GM19463 (cell line): ENCODE data around the gene OTOA.
"Not testable (repeated sequence)": the region's sequence is repeated elsewhere in the genome, so short reads cannot be mapped to it uniquely, and the experiment has no call there.

Experiments used
- ATAC-seq: cut with Tn5 transposase; IDR thresholded peaks from one replicate; pipeline ENCODE4 v1.9.1; 2021; ENCODE audit warnings: mild to moderate bottlenecking, moderate library complexity; ENCODE audit not compliant: unreplicated experiment

OTOA gene

DNA sequence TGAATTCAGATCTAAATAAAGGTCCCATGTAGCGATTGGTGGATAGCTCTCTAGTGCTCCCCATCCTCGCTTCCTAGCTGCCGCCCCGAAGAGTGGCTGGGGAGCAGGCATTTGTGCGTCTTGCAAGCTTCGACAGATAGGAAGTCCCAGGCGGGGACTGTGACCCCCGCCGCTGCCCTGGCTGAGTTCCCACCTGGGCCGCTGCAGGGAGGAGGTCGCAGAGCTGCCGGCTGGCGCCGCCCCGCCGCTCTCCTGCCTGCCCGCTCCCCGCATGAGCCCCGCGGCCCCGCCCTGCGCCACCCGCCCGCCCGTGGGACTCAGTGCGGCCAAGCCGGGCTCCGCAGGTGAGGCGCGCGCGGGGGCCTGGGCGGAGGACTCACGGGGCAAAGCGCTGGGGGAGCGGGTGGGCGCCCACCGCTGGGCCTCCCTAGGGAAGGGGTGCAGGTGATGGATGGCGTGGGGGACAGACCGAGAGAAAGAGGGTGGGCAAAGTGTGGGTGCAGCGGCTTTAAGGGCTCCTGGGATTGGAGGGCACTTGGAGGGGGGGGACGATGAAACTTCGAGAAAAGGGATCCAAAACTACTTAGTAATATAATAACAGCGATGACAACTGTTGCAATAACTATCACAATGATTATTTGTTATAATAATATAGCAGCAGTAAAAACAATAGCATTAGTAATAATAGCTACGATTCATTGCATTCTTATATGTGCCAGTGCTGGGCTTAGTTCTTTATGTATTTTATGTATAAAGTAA lies at the start of gene OTOA:
TSS of gene OTOA (plus strand) at position 80 of the 759 bp plus-strand sequence. CDS start 14,547 bp downstream, outside the sequence.
- ATAC-seq, result no peak

DNA sequence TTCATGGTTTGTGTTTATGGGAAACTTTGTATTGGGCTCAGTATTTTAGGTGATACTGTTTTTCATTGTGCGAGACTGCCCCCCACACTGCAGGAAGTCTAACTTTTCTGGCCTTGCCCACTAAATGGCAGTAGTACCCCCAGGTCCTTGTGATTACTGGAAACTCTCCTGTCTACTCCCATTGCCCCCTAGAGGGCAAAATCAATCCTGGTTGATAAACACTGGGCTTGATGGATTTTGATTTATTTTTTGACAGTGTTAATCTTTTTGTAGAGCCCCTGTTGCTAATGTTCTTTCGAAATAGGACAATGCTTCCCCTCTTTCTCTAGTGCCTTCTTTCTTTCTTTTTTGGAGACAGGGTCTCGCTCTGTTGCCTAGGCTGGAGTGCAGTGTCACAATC lies 48.9 kb upstream of the OTOA start:
- ATAC-seq, result no peak

DNA sequence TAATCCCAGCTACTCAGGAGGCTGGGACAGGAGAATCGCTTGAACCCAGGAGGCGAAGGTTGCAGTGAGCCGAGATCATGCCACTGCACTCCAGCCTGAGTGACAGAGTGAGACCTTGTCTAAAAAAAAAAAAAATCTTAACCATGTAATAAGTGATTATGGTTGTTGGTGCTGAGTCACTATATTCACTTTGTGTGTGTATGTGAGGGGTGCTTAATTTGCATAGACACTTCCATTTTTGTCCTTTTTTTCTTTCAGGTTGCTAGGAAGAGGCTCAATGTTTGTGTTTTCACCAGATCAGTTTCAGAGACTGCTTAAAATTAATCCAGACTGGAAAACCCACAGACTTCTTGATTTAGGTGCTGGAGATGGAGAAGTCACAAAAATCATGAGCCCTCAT lies 46.2 kb upstream of the OTOA start:
- no peak for ATAC-seq

DNA sequence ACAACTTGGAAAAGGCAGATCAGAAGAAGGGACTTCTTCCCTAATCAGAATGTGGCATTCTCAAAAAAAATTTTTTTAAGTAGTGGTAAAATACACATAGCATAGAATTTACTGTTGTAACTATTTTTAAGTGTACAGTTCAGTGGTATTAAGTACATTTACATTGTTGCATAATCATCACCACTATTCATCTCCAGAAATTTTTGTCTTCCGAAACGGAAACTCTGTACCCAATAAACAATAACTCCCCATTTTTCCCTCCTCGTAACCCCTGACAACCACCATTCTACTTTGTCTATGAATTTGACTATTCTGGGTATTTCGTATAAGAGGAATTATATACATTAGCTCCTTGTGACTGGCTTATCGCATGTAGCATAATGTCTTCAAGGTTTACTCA lies 45.5 kb upstream of the OTOA start:
- ATAC-seq, result no peak

DNA sequence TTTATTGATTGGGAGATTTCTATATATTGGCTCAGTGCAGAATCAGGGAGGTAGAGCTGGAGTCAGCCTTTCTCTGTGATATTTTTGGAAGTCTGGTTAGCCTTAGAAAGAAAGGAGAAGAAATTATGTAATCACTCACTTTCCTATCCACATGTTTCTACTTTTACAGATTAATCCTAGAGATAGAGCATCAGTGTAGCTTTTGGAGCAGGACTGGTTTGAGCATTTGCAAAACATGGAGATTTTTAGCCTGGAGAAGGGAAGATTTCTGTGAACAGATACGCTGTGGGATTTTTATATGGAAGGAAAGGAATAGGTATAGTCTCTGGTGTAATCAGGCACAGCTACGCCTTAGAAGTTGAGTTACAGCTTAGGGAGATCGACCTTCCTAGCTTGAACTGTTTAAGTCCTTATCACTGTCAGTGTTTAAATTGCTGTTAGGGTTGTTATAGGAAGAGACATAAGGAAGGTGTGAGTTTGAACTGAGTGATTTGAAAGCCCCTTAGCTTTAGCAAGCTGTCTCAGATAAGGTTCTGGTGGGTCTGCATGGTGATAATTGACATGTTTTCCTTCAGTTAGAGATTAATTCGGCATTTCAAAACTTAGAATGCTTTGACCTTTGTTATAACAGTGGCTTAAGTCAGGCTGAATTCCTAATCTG lies 43.9 kb upstream of the OTOA start:
- ATAC-seq, result no peak

DNA sequence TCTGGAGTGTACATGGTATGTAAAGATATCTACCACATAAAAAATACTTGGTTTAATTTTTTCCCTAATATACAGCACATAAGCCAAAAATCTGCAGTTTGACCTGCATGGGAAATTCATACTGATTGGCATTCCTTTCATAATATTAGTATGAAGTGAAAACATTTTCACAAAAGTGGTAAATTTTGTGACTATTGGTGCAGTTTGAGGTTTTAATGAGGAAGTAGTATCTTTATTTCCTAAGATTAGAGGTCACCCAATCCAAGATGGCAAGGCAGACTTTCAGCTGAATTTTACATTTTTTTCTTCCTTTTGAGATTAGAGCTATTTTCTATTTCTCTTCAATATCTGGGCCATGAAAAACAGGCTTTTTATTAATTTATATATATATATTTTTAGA lies 43.2 kb upstream of the OTOA start:
- ATAC-seq, result no peak

DNA sequence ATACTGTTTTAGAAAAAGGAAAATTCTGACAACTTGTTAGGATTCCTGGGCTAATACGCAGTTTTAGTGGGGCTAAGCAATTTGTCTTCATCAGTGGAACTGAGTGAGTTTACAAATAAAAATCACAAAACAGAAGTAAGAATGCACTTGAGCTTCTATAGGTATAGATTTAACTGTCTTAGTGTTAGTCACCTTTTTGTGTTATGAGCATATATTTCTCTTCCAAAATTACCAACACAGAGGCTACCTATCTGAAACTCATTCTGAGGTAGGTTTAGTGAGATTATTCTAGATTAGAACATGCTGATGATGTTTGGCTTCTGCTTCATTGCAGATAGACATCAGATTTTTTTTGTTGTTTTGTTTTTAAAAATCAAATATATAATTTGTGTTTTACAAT lies 41.2 kb upstream of the OTOA start:
- no peak for ATAC-seq

DNA sequence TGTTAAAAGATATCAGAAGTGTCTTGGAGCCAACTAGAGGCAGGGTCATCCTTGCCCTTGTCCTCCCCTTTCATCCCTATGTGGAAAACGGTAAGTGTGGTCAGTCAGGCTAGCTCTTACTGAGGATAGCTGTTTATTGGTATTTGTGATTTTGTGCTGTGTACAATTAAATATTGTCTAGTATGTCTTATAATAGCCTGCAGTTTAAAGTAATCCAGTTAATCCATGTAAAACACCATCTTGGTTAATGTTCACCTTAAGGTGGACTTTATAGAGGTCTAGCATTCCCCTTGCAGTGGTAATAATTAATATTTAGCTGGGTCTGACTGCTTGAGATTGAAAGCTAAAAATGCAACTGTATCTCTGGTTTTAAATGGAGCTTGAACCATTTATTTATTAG lies 38.7 kb upstream of the OTOA start:
- no peak for ATAC-seq

DNA sequence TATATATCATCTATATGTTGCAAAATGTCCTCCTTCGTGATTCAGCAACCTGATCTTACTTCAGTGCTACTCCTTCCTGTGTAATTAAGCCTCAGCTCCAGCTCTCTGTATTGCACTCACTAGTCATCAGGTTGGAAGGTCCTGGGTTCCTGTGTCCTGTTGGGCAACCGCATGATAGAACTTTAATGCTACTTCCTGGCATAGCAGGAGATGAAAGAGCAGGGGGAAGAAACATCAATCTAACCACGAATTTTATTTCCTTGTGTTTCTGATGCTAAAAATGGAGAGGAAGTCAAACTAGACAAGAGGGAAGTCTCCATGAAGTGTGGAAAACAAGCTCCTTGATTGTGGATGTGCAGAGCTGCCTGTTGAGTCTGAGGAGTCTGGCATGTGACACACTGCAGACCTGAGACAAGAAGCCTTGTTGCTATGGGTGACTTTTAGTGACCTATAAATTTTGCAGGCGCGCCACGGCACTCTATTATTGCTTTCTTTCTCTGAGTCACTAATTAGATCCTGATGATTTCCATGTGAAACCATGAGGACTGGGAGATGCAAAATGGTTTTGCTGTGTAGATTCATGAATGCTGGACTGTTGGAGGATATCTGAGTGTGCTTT lies 37.0 kb upstream of the OTOA start:
- no peak for ATAC-seq

DNA sequence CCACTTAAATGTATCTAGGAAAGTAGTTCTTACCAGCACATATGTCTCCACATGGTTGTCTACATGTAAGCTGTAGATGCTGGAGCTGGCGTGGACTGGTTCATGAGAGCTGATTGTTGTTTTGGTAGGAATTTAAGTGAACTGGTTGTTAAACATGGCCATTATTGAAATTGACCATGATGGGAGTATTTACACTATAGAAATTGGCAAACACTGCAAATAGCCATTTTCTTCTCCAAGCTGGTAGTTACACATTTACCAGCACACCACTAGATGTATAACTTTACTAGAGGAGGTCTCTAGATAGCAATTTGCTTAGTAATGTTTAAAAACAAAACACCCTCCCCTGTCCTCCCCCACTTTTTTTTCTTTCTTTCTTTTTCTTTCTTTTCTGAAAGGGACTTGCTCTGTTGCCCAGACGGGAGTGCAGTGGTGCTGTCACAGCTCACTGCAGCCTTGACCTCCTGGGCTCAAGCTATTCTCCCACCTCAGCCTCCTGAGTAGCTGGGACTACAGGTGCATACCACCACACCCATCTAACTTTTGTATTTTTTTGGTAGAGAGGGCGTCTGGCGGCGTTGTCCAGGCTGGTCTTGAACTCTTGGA lies 35.5 kb upstream of the OTOA start:
- no peak for ATAC-seq

DNA sequence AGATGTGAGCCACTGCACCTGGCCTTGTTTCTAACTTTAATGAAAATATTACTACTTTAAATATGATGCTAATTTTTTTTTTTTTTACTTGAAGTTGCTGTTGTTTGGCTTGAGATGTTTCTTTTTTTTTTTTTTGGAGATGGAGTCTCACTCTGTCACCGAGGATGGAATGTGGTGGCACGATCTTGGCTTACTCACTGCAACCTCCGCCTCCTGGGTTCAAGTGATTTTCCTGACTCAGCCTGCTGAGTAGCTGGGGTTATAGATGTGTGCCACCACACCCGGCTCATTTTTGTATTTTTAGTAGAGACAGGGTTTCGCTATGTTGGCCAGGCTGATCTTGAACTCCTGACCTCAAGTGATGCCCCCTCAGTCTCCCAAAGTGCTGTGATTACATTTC lies 35.0 kb upstream of the OTOA start:
- ATAC-seq, result no peak

DNA sequence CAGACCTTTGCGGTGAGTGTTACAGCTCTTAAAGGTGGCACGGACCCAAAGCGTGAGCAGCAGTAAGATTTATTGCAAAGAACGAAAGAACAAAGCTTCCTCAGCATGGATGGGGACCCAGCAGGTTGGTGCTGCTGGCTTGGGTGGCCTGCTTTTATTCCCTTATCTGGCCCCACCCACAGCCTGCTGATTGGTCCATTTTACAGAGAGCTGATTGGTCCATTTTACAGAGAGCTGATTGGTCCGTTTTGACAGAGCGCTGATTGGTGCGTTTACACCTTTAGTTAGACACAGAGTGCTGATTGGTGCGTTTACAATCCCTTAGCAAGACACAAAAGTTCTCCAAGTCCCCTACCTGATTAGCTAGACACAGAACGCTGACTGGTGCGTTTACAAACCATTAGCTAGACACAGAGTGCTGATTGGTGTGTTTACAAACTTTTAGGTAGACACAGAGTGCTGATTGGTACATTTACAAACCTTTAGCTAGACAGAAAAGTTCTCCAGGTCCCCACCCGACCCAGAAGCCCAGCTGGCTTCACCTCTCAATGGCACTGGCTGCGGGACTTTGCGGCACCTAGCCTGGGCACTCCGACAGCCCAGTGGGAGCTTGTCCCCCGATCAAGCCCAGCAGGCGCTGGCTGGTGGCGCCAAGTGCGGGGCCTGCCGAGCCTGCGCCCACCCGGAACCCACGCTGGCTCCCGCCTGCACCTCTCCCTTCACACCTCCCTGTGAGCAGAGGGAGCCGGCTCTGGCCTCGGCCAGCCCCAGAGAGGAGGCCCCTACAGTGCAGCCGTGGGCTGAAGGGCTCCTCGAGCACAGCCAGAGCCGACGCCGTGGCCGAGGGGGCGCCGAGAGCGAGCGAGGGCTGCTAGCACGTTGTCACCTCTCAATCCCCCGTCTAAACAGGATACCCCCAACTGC lies 33.9 kb upstream of the OTOA start:
- not testable (repeated sequence) for ATAC-seq

DNA sequence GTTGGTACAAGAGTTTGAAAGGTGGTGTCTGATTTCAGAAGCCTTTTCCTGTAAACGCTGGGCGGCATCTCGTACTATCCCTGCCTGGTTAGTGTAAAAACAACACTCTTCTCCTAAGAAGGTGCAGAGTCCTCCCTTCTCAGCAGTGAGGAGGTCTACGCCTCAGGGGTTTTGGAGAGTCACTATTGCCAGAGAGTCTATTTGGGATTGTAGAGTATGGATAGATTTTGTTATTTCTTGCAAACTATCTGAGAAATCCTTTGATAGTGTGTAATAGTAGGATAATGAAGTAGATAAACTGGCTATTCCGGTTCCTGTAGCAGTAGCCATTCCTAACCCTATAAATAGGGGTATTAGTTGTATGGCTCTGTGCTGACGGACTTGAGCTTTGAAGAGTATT lies 32.9 kb upstream of the OTOA start:
- ATAC-seq, result not testable (repeated sequence)

DNA sequence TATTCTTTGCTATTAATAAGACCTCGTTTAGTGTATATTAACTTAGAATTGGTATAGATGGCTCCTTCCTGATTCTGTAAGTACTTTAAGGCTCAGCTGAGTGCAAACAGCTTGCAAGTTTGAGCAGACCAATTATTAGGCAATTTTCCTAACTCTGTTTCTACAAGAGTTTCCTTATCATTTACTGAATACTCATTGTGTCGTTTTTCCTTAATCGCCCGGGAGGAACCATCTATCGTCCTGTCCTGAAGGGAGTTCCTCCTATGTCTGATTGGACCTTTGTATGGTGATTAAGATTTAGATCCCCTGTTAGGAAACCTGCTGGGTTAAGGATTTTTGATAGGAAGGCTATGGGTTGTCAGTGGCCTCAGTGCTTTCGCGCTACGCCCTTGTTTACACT lies 32.4 kb upstream of the OTOA start:
- ATAC-seq, result not testable (repeated sequence)

DNA sequence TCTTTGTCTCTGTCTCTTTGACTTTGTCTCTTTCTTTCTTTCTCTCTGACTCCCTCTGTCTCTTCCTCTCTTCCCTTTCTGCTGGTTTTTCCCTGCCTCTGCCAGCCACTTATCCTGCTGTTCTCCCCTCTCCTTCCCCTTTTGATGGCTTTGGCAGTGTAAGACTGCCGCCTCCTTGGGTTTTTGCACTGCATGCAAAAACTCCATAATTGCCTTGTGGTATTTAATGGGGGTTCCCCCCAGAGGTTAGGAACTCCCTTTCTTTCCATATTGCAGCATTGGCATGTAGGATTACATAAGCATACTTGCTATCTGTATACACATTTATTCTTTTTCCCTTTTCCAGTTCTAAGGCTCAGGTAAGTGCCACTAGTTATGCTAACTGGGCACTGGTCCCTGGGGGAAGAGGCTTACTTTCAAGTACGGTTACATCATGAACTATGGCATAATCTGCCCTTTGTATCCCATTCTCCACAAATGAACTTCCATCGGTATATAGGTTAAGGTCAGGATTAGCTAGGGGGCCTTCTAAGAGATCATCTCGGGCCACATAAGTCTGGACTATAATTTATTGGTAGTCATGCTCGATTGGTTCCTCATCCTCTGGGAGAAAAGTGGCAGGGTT lies 31.7 kb upstream of the OTOA start:
- not testable (repeated sequence) for ATAC-seq

DNA sequence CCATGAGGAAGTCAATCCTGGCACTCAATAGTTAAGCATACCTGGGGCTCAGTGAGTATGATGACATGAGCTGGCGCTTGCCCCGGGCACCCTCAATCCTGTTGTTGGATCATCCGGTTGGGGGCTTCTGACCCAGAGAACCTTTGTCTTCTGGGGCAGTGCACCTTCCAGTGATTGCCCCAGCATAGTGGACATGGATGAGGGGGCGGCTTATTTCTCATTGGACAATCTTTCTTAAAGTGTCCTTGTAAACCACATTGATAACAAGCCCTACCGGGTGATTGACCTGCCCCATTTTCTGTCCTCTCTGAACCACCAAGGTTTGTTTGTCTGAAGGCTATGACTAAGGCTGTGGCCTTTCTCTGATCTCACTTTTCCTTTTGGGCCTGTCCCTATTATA lies 29.6 kb upstream of the OTOA start:
- no peak for ATAC-seq

DNA sequence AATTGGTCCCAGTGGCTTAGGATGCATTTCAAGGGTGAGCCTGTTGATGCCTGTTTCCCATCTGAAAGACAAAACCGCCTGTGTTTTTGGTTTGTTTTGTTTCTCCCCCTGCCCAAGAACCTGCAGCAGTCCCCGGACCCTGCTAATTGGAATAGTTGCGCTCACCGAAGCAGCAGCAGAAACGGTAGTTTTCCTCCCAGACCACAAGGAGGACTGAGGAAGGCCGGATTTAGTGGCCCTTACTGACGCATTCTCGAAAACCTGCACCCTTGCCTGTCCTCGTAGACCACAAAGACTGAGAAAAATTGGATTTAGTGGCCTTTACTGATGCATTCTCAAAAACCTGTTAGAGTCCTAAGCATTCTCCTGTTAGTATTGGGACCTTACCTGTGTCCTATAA lies 28.1 kb upstream of the OTOA start:
- ATAC-seq, result not testable (repeated sequence)

DNA sequence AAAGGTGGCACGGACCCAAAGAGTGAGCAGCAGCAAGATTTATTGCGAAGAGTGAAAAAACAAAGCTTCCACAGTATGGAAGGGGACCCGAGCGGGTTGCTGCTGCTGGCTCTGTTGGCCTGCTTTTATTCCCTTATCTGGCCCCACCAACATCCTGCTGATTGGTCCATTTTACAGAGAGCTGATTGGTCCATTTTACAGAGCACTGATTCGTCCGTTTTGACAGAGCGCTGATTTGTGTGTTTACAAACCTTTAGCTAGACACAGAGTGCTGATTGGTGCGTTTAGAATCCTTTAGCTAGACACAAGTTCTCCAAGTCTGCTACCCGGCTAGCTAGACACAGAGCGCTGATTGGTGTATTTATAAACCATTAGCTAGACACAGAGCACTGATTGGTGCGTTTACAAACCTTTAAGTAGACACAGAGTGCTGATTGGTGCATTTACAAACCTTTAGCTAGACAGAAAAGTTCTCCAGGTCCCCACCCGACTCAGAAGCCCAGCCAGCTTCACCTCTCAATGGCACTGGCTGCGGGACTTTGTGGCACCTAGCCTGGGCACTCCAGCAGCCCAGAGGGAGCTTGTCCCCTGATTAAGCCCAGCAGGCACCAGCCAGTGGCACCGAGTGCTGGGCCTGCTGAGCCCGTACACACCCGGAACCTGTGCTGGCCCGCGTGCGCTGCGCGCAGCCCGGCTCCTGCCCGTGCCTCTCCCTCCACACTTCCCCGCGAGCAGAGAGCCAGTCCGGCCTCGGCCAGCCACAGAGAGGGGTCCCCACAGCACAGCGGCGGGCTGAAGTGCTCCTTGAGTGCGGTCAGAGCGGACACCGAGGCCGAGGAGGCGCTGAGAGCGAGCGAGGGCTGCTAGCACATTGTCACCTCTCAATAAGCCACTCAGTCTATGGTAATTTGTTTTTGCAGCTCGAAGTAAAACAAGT lies 26.5 kb upstream of the OTOA start:
- ATAC-seq, result no peak

DNA sequence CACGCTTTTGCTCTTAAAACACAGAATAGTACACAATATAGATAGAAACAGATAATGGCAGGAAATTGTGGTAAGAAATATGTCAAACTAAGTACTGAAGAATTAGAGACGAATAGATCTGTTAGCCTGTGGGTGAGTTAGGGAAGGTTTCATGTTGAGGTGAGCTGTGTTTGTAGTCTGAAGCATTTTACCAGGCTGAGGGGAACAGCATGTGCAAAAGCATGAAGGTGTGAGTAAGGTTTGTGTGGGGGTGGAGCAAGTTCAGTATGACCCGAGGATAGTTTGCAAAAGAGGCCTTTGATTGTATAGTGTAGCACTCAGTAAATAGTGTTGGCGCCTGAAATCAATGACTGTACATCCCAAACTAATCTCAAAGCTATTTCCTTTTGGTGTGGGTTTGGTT lies 25.2 kb upstream of the OTOA start:
- no peak for ATAC-seq
